ENCODE results near the gene SLA2. TPM values are rescaled to one million over a fixed set of nuclear protein-coding genes. Genes with fewer than 3 reads are reported as not detected.

The SLA2 gene
- total and polyA plus RNA-seq, 3 donors from 2014 or later = 0.47 to 1.1 (median 0.87) TPM

DNA sequence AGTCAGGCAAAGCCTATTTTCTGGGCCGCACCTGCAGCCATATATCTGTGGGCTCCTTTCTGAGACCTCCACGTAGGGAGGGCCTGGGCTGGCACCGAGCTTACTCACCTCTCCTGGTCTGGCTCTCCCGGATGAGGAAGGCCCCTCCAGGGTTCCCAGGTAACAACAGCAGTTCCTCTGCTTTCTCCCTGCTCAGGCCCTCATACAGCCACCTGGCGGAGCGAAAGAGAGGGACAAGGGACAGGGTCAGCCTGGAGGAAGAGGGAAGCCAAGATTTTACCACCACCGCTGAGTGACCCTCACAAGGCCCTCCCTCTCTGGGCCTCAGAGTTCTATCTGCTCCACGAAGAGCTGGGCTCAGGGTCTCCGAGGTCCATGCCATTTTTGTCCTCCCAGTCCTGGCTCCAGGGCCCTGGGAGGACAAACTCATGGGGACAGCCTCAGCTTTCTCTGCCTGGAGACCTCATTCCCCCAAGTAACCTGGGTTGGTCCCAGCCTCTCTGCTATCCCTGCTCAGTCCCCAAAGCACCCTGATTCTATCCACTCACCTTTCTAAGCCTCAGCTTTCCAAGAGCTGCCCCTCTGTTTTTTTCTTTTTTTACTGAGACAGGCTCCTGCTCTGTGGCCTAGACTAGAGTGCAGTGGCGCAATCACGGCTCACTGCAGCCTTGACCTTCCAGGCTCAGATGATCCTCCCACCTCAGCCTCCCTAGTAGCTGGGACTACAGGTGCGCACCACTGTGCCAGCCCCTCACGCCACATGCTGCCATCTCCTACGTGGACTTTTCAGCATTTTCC, 13.3 kb downstream of the SLA2 start:
- WGBS, 2 donors = 82 to 88% methylated on average over 14 of the region's 14 CpGs
- DNase-seq = no peak
- Histone ChIP-seq H3K4me3 (no peak overlapping the region), H3K27me3 (no peaks in the 10 kb centered on the region), H3K9me3 (no peaks in the 10 kb centered on the region), H3K27ac (no peak overlapping the region), H3K4me1 (no peaks in the 10 kb centered on the region), H3K36me3 (ENCODE audit: low read depth, missing control alignments) (no peaks in the 10 kb centered on the region)
- intact Hi-C loops (cut with DNase I; ENCODE audit: low total_unique reads) = no loop called here
- TF ChIP-seq, protein P1, sequence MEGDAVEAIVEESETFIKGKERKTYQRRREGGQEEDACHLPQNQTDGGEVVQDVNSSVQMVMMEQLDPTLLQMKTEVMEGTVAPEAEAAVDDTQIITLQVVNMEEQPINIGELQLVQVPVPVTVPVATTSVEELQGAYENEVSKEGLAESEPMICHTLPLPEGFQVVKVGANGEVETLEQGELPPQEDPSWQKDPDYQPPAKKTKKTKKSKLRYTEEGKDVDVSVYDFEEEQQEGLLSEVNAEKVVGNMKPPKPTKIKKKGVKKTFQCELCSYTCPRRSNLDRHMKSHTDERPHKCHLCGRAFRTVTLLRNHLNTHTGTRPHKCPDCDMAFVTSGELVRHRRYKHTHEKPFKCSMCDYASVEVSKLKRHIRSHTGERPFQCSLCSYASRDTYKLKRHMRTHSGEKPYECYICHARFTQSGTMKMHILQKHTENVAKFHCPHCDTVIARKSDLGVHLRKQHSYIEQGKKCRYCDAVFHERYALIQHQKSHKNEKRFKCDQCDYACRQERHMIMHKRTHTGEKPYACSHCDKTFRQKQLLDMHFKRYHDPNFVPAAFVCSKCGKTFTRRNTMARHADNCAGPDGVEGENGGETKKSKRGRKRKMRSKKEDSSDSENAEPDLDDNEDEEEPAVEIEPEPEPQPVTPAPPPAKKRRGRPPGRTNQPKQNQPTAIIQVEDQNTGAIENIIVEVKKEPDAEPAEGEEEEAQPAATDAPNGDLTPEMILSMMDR (IDR thresholded peaks at IDR 0.05) = no peak
- TF ChIP-seq POLR2A (IDR thresholded peaks at IDR 0.05) = no peak

DNA sequence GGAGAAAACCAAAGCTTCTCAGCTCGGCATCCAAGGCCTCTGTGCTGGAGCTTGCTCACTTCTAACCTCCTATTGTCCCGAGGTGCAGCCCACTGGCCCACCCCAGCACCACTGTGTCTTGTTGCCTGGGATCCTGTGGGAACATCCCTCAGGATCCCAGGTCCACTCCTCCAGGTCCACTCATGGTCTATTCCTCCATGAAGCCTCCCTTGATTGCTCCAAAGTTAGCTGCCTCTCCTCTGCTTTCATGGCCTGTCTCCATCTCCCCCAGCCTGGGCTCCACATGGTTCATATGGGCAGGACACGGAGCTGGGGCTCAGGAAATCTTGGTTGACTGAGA, 13.9 kb downstream of the SLA2 start:
- Histone ChIP-seq H3K9me3 (no peaks in the 10 kb centered on the region), H3K27me3 (no peaks in the 10 kb centered on the region), H3K27ac (no peak overlapping the region), H3K4me1 (no peaks in the 10 kb centered on the region), H3K36me3 (ENCODE audit: low read depth, missing control alignments) (no peaks in the 10 kb centered on the region), H3K4me3 (no peak overlapping the region)
- no peak for DNase-seq
- intact Hi-C loops (cut with DNase I; ENCODE audit: low total_unique reads) = no loop called here
- 80 to 90% methylated on average over 3 of the region's 3 CpGs for WGBS, 2 donors
- no peak for TF ChIP-seq POLR2A (IDR thresholded peaks at IDR 0.05)
- TF ChIP-seq, protein P1 (IDR thresholded peaks at IDR 0.05) = no peak

GRCh38 chr20:36631646-36632045, 14.3 kb downstream of the SLA2 start:
- no peak for TF ChIP-seq POLR2A (IDR thresholded peaks at IDR 0.05)
- TF ChIP-seq, protein P1 (IDR thresholded peaks at IDR 0.05) = no peak
- DNase-seq = no peak
- no peaks in the 10 kb centered on the region for H3K27me3 ChIP-seq
- H3K9me3 ChIP-seq = no peaks in the 10 kb centered on the region
- 89 to 96% methylated on average over 6 of the region's 6 CpGs for WGBS, 2 donors
- H3K4me1 ChIP-seq = no peaks in the 10 kb centered on the region
- no peaks in the 10 kb centered on the region for H3K36me3 ChIP-seq (ENCODE audit: low read depth, missing control alignments)
- no peak overlapping the region for H3K27ac ChIP-seq
- intact Hi-C loops (cut with DNase I; ENCODE audit: low total_unique reads) = no loop called here
- H3K4me3 ChIP-seq = no peak overlapping the region

DNA sequence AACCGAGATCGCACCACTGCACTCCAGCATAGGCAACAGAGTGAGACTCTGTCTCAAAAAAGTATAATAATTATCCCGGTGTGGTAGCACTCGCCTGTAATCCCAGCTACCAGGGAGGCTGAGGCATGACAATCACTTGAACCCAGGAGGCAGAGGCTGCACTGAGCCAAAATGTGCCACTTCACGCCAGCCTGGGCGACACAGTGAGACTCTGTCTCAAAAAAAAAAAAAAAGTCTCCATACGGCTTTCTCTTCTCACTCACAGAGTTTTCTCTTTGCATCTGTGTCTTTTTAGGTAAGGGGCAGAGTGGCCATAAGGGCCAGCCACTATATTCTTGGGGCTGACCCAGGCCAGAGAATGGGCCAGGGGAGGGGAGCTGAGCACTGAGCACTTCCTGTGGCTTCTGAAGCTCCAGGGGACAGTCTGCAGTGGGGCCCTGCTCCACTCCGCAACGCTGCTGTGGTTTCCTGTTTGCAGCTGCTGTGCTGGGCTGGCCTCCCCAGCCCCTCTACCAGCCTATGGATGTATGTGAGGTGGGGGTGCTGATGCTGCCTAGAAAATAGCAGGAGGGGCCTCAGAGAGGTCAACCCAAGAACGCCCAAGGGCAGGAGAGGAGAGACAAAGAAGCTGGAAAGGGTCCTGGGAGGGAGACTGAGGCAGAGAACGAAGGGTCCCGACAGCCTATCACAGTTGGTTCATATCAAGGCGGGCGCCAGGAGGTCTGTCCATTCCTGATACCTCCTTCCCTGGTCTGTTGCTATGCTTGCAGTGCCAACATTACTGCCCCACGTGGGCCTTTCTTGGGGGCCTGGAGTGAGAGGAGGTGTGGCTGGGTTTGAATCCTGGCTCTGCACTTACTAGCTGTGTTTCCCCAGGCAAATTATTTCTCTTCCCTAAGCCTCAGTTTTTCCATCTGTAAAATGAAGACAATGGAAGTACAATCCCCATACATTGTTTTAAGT, 16.0 kb downstream of the SLA2 start:
- no peaks in the 10 kb centered on the region for H3K4me1 ChIP-seq
- intact Hi-C loops (cut with DNase I; ENCODE audit: low total_unique reads) = no loop called here
- H3K4me3 ChIP-seq = no peak overlapping the region
- no peaks in the 10 kb centered on the region for H3K9me3 ChIP-seq
- H3K36me3 ChIP-seq (ENCODE audit: low read depth, missing control alignments) = no peaks in the 10 kb centered on the region
- H3K27me3 ChIP-seq = no peaks in the 10 kb centered on the region
- DNase-seq = no peak
- WGBS, 2 donors = 80 to 87% methylated on average over 15 of the region's 15 CpGs
- TF ChIP-seq POLR2A (IDR thresholded peaks at IDR 0.05) = no peak
- TF ChIP-seq, protein P1 (IDR thresholded peaks at IDR 0.05) = no peak
- no peak overlapping the region for H3K27ac ChIP-seq
